IMR-90 (cell line): ENCODE measurements around the gene TECTA. TPM values are rescaled to one million over a fixed set of nuclear protein-coding genes. Genes with fewer than 3 reads are reported as not detected.

Experiments
- ATAC-seq: fragments of 200-7000 bp; cut with Tn5 transposase; 2 replicates; pipeline ENCODE4 v1.9.1; 2020; ENCODE audit warnings: low read depth, mild to moderate bottlenecking, moderate library complexity
- BruUV-seq: library from RNA; stranded (reverse); fragments of 400-500 nt; replicated peaks from 2 replicates; lab custom pipeline; 2021; lab: Mats Ljungman, UMichigan
- CTCF ChIA-PET: fragments of 300-600 bp; formaldehyde crosslinking; extraction: SDS; loops from one replicate; lab custom pipeline; 2021; ENCODE audit warnings: antibody characterized with exemption; lab: Yijun Ruan, JAX
- POLR2A ChIA-PET: fragments of 300-600 bp; sonication (Branson Sonifier 250); formaldehyde crosslinking; loops from one replicate; lab custom pipeline; 2022; ENCODE audit warnings: antibody characterized with exemption; ENCODE audit not compliant: unreplicated experiment; lab: Charles Lee
- DNase-seq: peaks from one replicate; pipeline ENCODE4 v3.0.0; 2013
- H2AFZ ChIP-seq: replicated peaks from 2 replicates; pipeline ENCODE3; 2013; ENCODE audit warnings: low read length, mild to moderate bottlenecking; ENCODE audit not compliant: poor library complexity
- H2AK5ac ChIP-seq: 2 replicates; pipeline ENCODE4 v1.6.1; 2013; ENCODE audit warnings: low read depth, low read length, inconsistent platforms
- H2AK9ac ChIP-seq: replicated peaks from 2 replicates; pipeline ENCODE3; 2013; ENCODE audit warnings: mild to moderate bottlenecking, low read depth, low read length, moderate library complexity; ENCODE audit not compliant: poor library complexity
- H2BK120ac ChIP-seq: 2 replicates; pipeline ENCODE4 v1.6.1; 2013; ENCODE audit warnings: low read depth, low read length, inconsistent platforms
- H2BK15ac ChIP-seq: 3 replicates; pipeline ENCODE4 v1.6.1; 2013; ENCODE audit warnings: low read depth, low read length, inconsistent platforms
- H2BK20ac ChIP-seq: 2 replicates; pipeline ENCODE4 v1.6.1; 2013; ENCODE audit warnings: low read depth, mild to moderate bottlenecking, inconsistent platforms, low read length, moderate library complexity
- H2BK5ac ChIP-seq: 2 replicates; pipeline ENCODE4 v1.6.1; 2013; ENCODE audit warnings: mild to moderate bottlenecking, low read depth, low read length, inconsistent platforms; ENCODE audit not compliant: poor library complexity, severe bottlenecking
- H3K14ac ChIP-seq: replicated peaks from 2 replicates; pipeline ENCODE4 v1.6.1; 2013; ENCODE audit warnings: low read depth, low read length, inconsistent platforms
- H3K18ac ChIP-seq: 2 replicates; pipeline ENCODE4 v1.6.1; 2013; ENCODE audit warnings: low read depth, low read length, control low read depth
- H3K23ac ChIP-seq: 2 replicates; pipeline ENCODE4 v1.6.1; 2013; ENCODE audit warnings: low read depth, low read length, inconsistent platforms
- H3K27ac ChIP-seq: 2 replicates; pipeline ENCODE4 v1.5.1; 2013; ENCODE audit warnings: mild to moderate bottlenecking, control low read depth, low read length; ENCODE audit not compliant: insufficient read depth
- H3K27me3 ChIP-seq: 2 replicates; pipeline ENCODE4 v1.6.1; 2013; ENCODE audit warnings: low read length; ENCODE audit not compliant: control insufficient read depth, insufficient read depth
- H3K36me3 ChIP-seq: 2 replicates; pipeline ENCODE4 v1.6.1; 2013; ENCODE audit warnings: low read length, mixed read lengths; ENCODE audit not compliant: control insufficient read depth, insufficient read depth
- H3K4ac ChIP-seq: 2 replicates; pipeline ENCODE4 v1.6.1; 2013; ENCODE audit warnings: low read depth, low read length, inconsistent platforms
- H3K4me1 ChIP-seq: 2 replicates; pipeline ENCODE4 v1.6.1; 2013; ENCODE audit warnings: low read length, mixed read lengths; ENCODE audit not compliant: control insufficient read depth, insufficient read depth
- H3K4me2 ChIP-seq: 2 replicates; pipeline ENCODE4 v1.6.1; 2013; ENCODE audit warnings: low read depth, mild to moderate bottlenecking, control low read depth, low read length, moderate library complexity
- H3K4me3 ChIP-seq: 2 replicates; pipeline ENCODE4 v1.5.1; 2013; ENCODE audit warnings: low read depth, mild to moderate bottlenecking, control low read depth, low read length, moderate library complexity; ENCODE audit not compliant: insufficient read depth
- H3K56ac ChIP-seq: 2 replicates; pipeline ENCODE4 v1.6.1; 2013; ENCODE audit warnings: low read length, inconsistent platforms; ENCODE audit not compliant: insufficient read depth; ENCODE audit errors: extremely low read depth
- H3K79me1 ChIP-seq, 2 experiments: 2 replicates each; pipeline ENCODE4 v1.6.1; 2013; ENCODE audit warnings: low read length in 2 of 2, inconsistent platforms in 1 of 2, low read depth in 1 of 2
- H3K9ac ChIP-seq: 2 replicates; pipeline ENCODE4 v1.6.1; 2013; ENCODE audit warnings: low read depth, low read length, control low read depth
- H3K9me1 ChIP-seq: 2 replicates; pipeline ENCODE4 v1.6.1; 2013; ENCODE audit warnings: low read length, inconsistent platforms; ENCODE audit not compliant: insufficient read depth
- H3K9me3 ChIP-seq: 2 replicates; pipeline ENCODE4 v1.6.1; 2013; ENCODE audit warnings: low read length; ENCODE audit not compliant: control insufficient read depth, insufficient read depth
- H4K20me1 ChIP-seq: 2 replicates; pipeline ENCODE4 v1.6.1; 2013; ENCODE audit warnings: low read length, inconsistent platforms; ENCODE audit not compliant: insufficient read depth
- H4K5ac ChIP-seq: 2 replicates; pipeline ENCODE4 v1.6.1; 2013; ENCODE audit warnings: mild to moderate bottlenecking, low read depth, low read length, control low read depth
- H4K8ac ChIP-seq, 2 experiments: 2 replicates each; pipeline ENCODE4 v1.6.1; 2013; ENCODE audit warnings: low read depth in 2 of 2, low read length in 2 of 2, control low read depth in 1 of 2, inconsistent platforms in 1 of 2
- H4K91ac ChIP-seq: 2 replicates; pipeline ENCODE4 v1.6.1; 2013; ENCODE audit warnings: low read depth, low read length, inconsistent platforms; ENCODE audit not compliant: insufficient read depth
- CEBPB ChIP-seq: IDR thresholded peaks from 2 replicates; pipeline ENCODE4 v1.6.1; 2012; ENCODE audit warnings: low read depth, low read length, improper control_type of control experiment
- ELK1 ChIP-seq: fragments of 150-350 bp; IDR thresholded peaks from 2 replicates; pipeline ENCODE4 v1.6.1; 2016; ENCODE audit warnings: low read depth, mild to moderate bottlenecking, low read length, moderate library complexity, borderline replicate concordance
- WGBS, 2 experiments: methylation state at CpG; one replicate each; pipeline versions ENCODE4 v1.1.5 to v1.1.7; 2013; ENCODE audit warnings: missing lambda C conversion rate in 2 of 2; ENCODE audit not compliant: insufficient read length in 1 of 2; ENCODE audit errors: extremely low coverage in 2 of 2; 5-methylcytosine and 5-hydroxymethylcytosine counted together
- dilution Hi-C: fragments of 300-500 bp; cut with HindIII; formaldehyde crosslinking; loops from one replicate; pipeline ENCODE4 v1.14.3; 2018; ENCODE audit warnings: low sequenced_read_pairs; ENCODE audit not compliant: unreplicated experiment
- in situ Hi-C: fragments of 300-500 bp; cut with MboI; formaldehyde crosslinking; loops from 3 replicates; pipeline ENCODE4 v1.14.3; 2019; ENCODE audit warnings: low sequenced_read_pairs, inconsistent platforms, mixed read lengths
- intact Hi-C: fragments of 100-400 bp; cut with micrococcal nuclease; formaldehyde crosslinking; loops from 2 replicates; pipeline ENCODE4 v1.10.0; 2022
- polyA plus RNA-seq, 3 experiments: library from polyadenylated mRNA; depleted of rRNA; stranded (reverse); fragments of >200 nt; gene quantifications; 2 replicates each; pipeline ENCODE4 v1.2.3, GENCODE V29; 2012; ENCODE audit warnings: low replicate concordance in 1 of 3
- total RNA-seq: library from RNA; depleted of rRNA; stranded (reverse); fragments of >200 nt; gene quantifications from 2 replicates; pipeline ENCODE4 v1.2.3, GENCODE V29; 2012

Gene TECTA
- total and polyA plus RNA-seq, 2 of the 4 experiments (the other 2 are of a cell fraction) = 0.17 to 0.18 TPM

GRCh38 chr11:121057922-121058321, 43.1 kb upstream of the TECTA start:
- intact Hi-C loops = no loop called here
- ATAC-seq (no peak), DNase-seq (no peak)
- H3K9me1 ChIP-seq = no peaks in the 10 kb centered on the region
- no CpG with 5 or more reads among the region's 4 CpGs for WGBS, 2 experiments
- no peaks in the 10 kb centered on the region for H3K79me1 ChIP-seq
- no TSS peak for BruUV-seq
- H3K4ac ChIP-seq = no peak overlapping the region
- H2BK120ac ChIP-seq = no peak overlapping the region
- peak; percentile 65 for TF ChIP-seq CEBPB
- no peak for TF ChIP-seq ELK1
- H3K14ac ChIP-seq = no peak overlapping the region
- peaks cover 15% of the 10 kb centered on the region for H3K36me3 ChIP-seq
- H3K23ac ChIP-seq = no peak overlapping the region
- ChIA-PET POLR2A (no interaction called here), CTCF (interaction anchor here (0.6 to 1.2 kb wide), 2 partner anchors 9 to 871 kb away, joined by 3 to 4 read pairs; no protein-coding TSS in a partner anchor)
- H4K5ac ChIP-seq = no peak overlapping the region
- H3K27me3 ChIP-seq = no peaks in the 10 kb centered on the region
- H2BK20ac ChIP-seq = no peak overlapping the region
- no peak overlapping the region for H3K27ac ChIP-seq
- H3K9ac ChIP-seq = no peak overlapping the region
- no peak overlapping the region for H3K56ac ChIP-seq
- H3K18ac ChIP-seq = no peak overlapping the region
- no peak overlapping the region for H2AFZ ChIP-seq
- H4K91ac ChIP-seq = no peak overlapping the region
- in situ Hi-C loops = no loop called here
- H2AK5ac ChIP-seq = no peak overlapping the region
- H3K9me3 ChIP-seq = no peaks in the 10 kb centered on the region
- H4K20me1 ChIP-seq = no peaks in the 10 kb centered on the region
- H2AK9ac ChIP-seq = no peak overlapping the region
- no peaks in the 10 kb centered on the region for H3K4me1 ChIP-seq
- H3K4me2 ChIP-seq = no peak overlapping the region
- H3K4me3 ChIP-seq = no peak overlapping the region
- dilution Hi-C loops = no loop called here
- H2BK5ac ChIP-seq = no peak overlapping the region
- no peak overlapping the region for H2BK15ac ChIP-seq
- no peak overlapping the region for H4K8ac ChIP-seq
